ENCODE data around the gene MYO5B. TPM values are rescaled to one million over a fixed set of nuclear protein-coding genes. Genes with fewer than 3 reads are reported as not detected.

The MYO5B gene
- total RNA-seq, 1 donor from 2014 or later: 31.3 TPM

DNA sequence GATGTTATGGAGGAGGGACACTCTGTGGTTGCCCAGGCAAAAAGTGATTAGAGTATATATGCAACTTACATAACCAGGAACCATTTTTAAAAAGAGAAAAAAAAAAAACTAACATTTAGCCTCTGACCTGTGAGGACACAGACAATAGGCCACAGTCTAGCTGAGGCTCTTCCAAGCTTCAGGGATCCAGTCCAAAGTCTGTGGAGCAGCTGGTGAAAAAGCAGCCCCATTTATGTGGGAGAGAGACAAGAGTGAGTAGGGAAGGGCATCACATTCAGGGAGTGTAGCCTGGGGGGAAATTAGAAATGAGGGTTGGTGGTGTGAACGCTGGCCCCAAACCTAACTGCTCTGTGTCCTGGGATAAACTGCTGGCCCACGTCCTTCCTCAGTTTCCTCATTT is 122.8 kb downstream of the MYO5B start:
- H3K27me3 ChIP-seq (ENCODE audit: control insufficient read depth, insufficient read depth, low read length): no peaks in the 10 kb centered on the region
- DNase-seq (ENCODE audit: low read depth) (no peak), FAIRE-seq (no peak)
- TF ChIP-seq, protein P1, sequence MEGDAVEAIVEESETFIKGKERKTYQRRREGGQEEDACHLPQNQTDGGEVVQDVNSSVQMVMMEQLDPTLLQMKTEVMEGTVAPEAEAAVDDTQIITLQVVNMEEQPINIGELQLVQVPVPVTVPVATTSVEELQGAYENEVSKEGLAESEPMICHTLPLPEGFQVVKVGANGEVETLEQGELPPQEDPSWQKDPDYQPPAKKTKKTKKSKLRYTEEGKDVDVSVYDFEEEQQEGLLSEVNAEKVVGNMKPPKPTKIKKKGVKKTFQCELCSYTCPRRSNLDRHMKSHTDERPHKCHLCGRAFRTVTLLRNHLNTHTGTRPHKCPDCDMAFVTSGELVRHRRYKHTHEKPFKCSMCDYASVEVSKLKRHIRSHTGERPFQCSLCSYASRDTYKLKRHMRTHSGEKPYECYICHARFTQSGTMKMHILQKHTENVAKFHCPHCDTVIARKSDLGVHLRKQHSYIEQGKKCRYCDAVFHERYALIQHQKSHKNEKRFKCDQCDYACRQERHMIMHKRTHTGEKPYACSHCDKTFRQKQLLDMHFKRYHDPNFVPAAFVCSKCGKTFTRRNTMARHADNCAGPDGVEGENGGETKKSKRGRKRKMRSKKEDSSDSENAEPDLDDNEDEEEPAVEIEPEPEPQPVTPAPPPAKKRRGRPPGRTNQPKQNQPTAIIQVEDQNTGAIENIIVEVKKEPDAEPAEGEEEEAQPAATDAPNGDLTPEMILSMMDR (IDR thresholded peaks at IDR 0.05; ENCODE audit: insufficient read depth, low read length, severe bottlenecking): no peak
- no peaks in the 10 kb centered on the region for H3K36me3 ChIP-seq (ENCODE audit: control insufficient read depth, insufficient read depth, low read length)
- no peak overlapping the region for H3K4me3 ChIP-seq (ENCODE audit: low read depth, low read length)

GRCh38 chr18:50071397-50071796 is 123.5 kb downstream of the MYO5B start:
- FAIRE-seq: no peak
- no peak for DNase-seq (ENCODE audit: low read depth)
- Histone ChIP-seq H3K4me3 (ENCODE audit: low read depth, low read length) (no peak overlapping the region), H3K27me3 (ENCODE audit: control insufficient read depth, insufficient read depth, low read length) (no peaks in the 10 kb centered on the region), H3K36me3 (ENCODE audit: control insufficient read depth, insufficient read depth, low read length) (no peaks in the 10 kb centered on the region)
- TF ChIP-seq, protein P1 (IDR thresholded peaks at IDR 0.05; ENCODE audit: insufficient read depth, low read length, severe bottlenecking): no peak

DNA sequence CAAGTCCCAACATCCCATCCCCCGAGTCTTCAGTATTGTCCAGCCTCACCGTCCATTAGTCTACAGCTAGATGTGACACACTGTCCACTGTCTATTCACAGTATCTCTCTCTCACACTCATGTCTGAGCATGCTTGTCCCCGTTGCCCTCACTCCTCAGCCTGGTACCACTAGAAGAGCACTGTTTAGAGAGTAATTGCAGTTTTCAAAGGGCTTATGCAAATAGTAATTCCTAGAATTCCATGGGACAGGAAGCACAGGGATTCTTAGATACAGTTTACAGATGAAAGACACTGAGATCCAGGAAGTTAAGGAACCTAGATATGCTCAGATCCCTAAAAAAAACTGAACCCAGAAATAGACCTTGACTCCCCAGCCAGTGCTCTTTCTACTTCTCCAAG is 125.5 kb downstream of the MYO5B start:
- Histone ChIP-seq H3K36me3 (ENCODE audit: control insufficient read depth, insufficient read depth, low read length) (no peaks in the 10 kb centered on the region), H3K4me3 (ENCODE audit: low read depth, low read length) (no peak overlapping the region), H3K27me3 (ENCODE audit: control insufficient read depth, insufficient read depth, low read length) (no peaks in the 10 kb centered on the region)
- TF ChIP-seq, protein P1 (IDR thresholded peaks at IDR 0.05; ENCODE audit: insufficient read depth, low read length, severe bottlenecking): no peak
- DNase-seq (ENCODE audit: low read depth) (no peak), FAIRE-seq (no peak)

GRCh38 chr18:50065527-50065926 is 129.4 kb downstream of the MYO5B start:
- H3K36me3 ChIP-seq (ENCODE audit: control insufficient read depth, insufficient read depth, low read length): no peaks in the 10 kb centered on the region
- FAIRE-seq (peak; percentile 52), DNase-seq (ENCODE audit: low read depth) (no peak)
- no peaks in the 10 kb centered on the region for H3K27me3 ChIP-seq (ENCODE audit: control insufficient read depth, insufficient read depth, low read length)
- TF ChIP-seq, protein P1 (IDR thresholded peaks at IDR 0.05; ENCODE audit: insufficient read depth, low read length, severe bottlenecking): no peak
- H3K4me3 ChIP-seq (ENCODE audit: low read depth, low read length): no peak overlapping the region

DNA sequence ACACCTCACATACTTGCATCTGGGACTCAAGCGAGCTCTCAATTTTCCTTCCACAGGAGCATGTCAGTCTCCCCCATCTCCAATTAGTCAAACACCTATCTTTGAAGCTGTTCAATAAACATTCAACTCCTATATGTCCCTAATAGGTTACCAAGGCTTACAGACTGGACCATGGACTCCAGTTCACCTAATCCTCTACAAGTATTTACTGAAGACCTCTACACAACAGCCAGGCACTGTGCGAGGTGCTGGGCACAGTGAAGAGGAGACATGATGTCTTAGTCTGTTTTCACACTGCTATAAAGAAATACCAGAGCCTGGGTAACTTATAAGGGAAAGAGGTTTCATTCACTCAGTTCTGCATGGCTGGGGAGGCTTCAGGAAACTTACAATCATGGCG is 129.9 kb downstream of the MYO5B start:
- no peak for FAIRE-seq
- Histone ChIP-seq H3K27me3 (ENCODE audit: control insufficient read depth, insufficient read depth, low read length) (no peaks in the 10 kb centered on the region), H3K4me3 (ENCODE audit: low read depth, low read length) (no peak overlapping the region), H3K36me3 (ENCODE audit: control insufficient read depth, insufficient read depth, low read length) (no peaks in the 10 kb centered on the region)
- TF ChIP-seq, protein P1 (IDR thresholded peaks at IDR 0.05; ENCODE audit: insufficient read depth, low read length, severe bottlenecking): no peak
- no peak for DNase-seq (ENCODE audit: low read depth)

- TF ChIP-seq, protein P1 (IDR thresholded peaks at IDR 0.05; ENCODE audit: insufficient read depth, low read length, severe bottlenecking): no peak
- FAIRE-seq (no peak), DNase-seq (ENCODE audit: low read depth) (no peak)
- H3K27me3 ChIP-seq (ENCODE audit: control insufficient read depth, insufficient read depth, low read length): no peaks in the 10 kb centered on the region
- no peaks in the 10 kb centered on the region for H3K36me3 ChIP-seq (ENCODE audit: control insufficient read depth, insufficient read depth, low read length)
- H3K4me3 ChIP-seq (ENCODE audit: low read depth, low read length): no peak overlapping the region
Observed at GRCh38 chr18:50061876-50062517, 132.9 kb downstream of the MYO5B start.
